ENCODE data around the gene FAM168A. TPM values are rescaled to one million over a fixed set of nuclear protein-coding genes. Genes with fewer than 3 reads are reported as not detected.

Gene FAM168A
- total RNA-seq, 4 donors from 2014 or later, result 17.7 to 40.1 (median 22.2) TPM

- Histone ChIP-seq H3K9me3 (no peaks in the 10 kb centered on the region), H3K27me3 (no peaks in the 10 kb centered on the region), H3K36me3 (no peaks in the 10 kb centered on the region), H3K4me1 (no peaks in the 10 kb centered on the region), H3K4me3 (no peak overlapping the region), H3K27ac (no peak overlapping the region)
- 92% methylated on average over 3 of the region's 3 CpGs for WGBS
- TF ChIP-seq POLR2AphosphoS5 (IDR thresholded peaks at IDR 0.05) (no peak), EP300 (IDR thresholded peaks at IDR 0.05) (no peak), CTCF (IDR thresholded peaks at IDR 0.05) (no peak), POLR2A (IDR thresholded peaks at IDR 0.05) (no peak)
- DNase-seq (ENCODE audit: low spot score in 2 of 2), result no peak
Observed at GRCh38 chr11:73556966-73557365, 40.9 kb downstream of the FAM168A start.

GRCh38 chr11:73555615-73556014, 42.3 kb downstream of the FAM168A start:
- no peak overlapping the region for H3K4me3 ChIP-seq
- no peaks in the 10 kb centered on the region for H3K4me1 ChIP-seq
- no peak overlapping the region for H3K27ac ChIP-seq
- WGBS, result 97% methylated on average over 3 of the region's 3 CpGs
- H3K27me3 ChIP-seq, result no peaks in the 10 kb centered on the region
- H3K9me3 ChIP-seq, result no peaks in the 10 kb centered on the region
- no peak for DNase-seq (ENCODE audit: low spot score in 2 of 2)
- no peaks in the 10 kb centered on the region for H3K36me3 ChIP-seq
- TF ChIP-seq POLR2AphosphoS5 (IDR thresholded peaks at IDR 0.05) (no peak), EP300 (IDR thresholded peaks at IDR 0.05) (no peak), POLR2A (IDR thresholded peaks at IDR 0.05) (no peak), CTCF (IDR thresholded peaks at IDR 0.05) (no peak)

- H3K4me1 ChIP-seq, result no peaks in the 10 kb centered on the region
- DNase-seq (ENCODE audit: low spot score in 2 of 2), result no peak
- H3K36me3 ChIP-seq, result no peaks in the 10 kb centered on the region
- H3K4me3 ChIP-seq, result no peak overlapping the region
- H3K27me3 ChIP-seq, result no peaks in the 10 kb centered on the region
- H3K27ac ChIP-seq, result no peak overlapping the region
- no peak for TF ChIP-seq POLR2AphosphoS5 (IDR thresholded peaks at IDR 0.05)
- no peak for TF ChIP-seq POLR2A (IDR thresholded peaks at IDR 0.05)
- no peak for TF ChIP-seq CTCF (IDR thresholded peaks at IDR 0.05)
- TF ChIP-seq EP300 (IDR thresholded peaks at IDR 0.05), result no peak
- H3K9me3 ChIP-seq, result no peaks in the 10 kb centered on the region
- 96% methylated on average over 1 of the region's 1 CpG for whole genome bisulfite sequencing
Observed at GRCh38 chr11:73554671-73555320, 43.1 kb downstream of the FAM168A start.

- Histone ChIP-seq H3K4me3 (no peak overlapping the region), H3K4me1 (no peaks in the 10 kb centered on the region), H3K9me3 (no peaks in the 10 kb centered on the region), H3K36me3 (no peaks in the 10 kb centered on the region), H3K27ac (no peak overlapping the region), H3K27me3 (no peaks in the 10 kb centered on the region)
- TF ChIP-seq POLR2A (IDR thresholded peaks at IDR 0.05) (no peak), POLR2AphosphoS5 (IDR thresholded peaks at IDR 0.05) (no peak), EP300 (IDR thresholded peaks at IDR 0.05) (no peak), CTCF (IDR thresholded peaks at IDR 0.05) (no peak)
- no peak for DNase-seq (ENCODE audit: low spot score in 2 of 2)
- WGBS, result 89% methylated on average over 2 of the region's 2 CpGs
Observed at GRCh38 chr11:73553266-73553665, 44.6 kb downstream of the FAM168A start.

GRCh38 chr11:73551677-73552076, 46.2 kb downstream of the FAM168A start:
- Histone ChIP-seq H3K27ac (no peak overlapping the region), H3K27me3 (no peaks in the 10 kb centered on the region), H3K4me1 (no peaks in the 10 kb centered on the region), H3K36me3 (no peaks in the 10 kb centered on the region), H3K4me3 (no peak overlapping the region), H3K9me3 (no peaks in the 10 kb centered on the region)
- DNase-seq (ENCODE audit: low spot score in 2 of 2), result no peak
- TF ChIP-seq CTCF (IDR thresholded peaks at IDR 0.05) (no peak), POLR2AphosphoS5 (IDR thresholded peaks at IDR 0.05) (no peak), POLR2A (IDR thresholded peaks at IDR 0.05) (no peak), EP300 (IDR thresholded peaks at IDR 0.05) (no peak)
- WGBS, result 54% methylated on average over 1 of the region's 1 CpG
